ENCODE measurements around the gene USP48.

USP48 gene

GRCh38 chr1:21804536-21804935 is 21.6 kb upstream of the USP48 start:
- Histone ChIP-seq H3F3A (ENCODE audit: insufficient read depth) (no peaks in the 10 kb centered on the region), H3K79me2 (ENCODE audit: insufficient read depth, low read length) (no peaks in the 10 kb centered on the region), H3K27ac (ENCODE audit: low read depth, low read length) (no peak overlapping the region), H4K20me1 (ENCODE audit: low read depth, low read length) (no peaks in the 10 kb centered on the region), H3K4me2 (ENCODE audit: low read depth, low read length, poor library complexity, severe bottlenecking) (no peak overlapping the region), H3K9me3 (ENCODE audit: insufficient read depth, low read length) (no peaks in the 10 kb centered on the region), H3K4me3 (ENCODE audit: insufficient read depth, low read length, poor library complexity, severe bottlenecking) (no peak overlapping the region), H3K36me3 (ENCODE audit: low read length) (no peaks in the 10 kb centered on the region), H3K27me3 (ENCODE audit: low read length) (no peaks in the 10 kb centered on the region), H3K9ac (ENCODE audit: low read length) (no peak overlapping the region), H3K9me2 (replicated peaks; ENCODE audit: insufficient read depth, low read length) (no peaks in the 10 kb centered on the region), H2AFZ (ENCODE audit: low read depth, low read length, severe bottlenecking) (no peak overlapping the region)
- TF ChIP-seq CTCF (IDR thresholded peaks at IDR 0.05; ENCODE audit: insufficient read depth, low read length, poor library complexity, severe bottlenecking) (no peak), EZH2phosphoT487 (conservative IDR thresholded peaks at IDR 0.05; ENCODE audit: low read length) (no peak)

GRCh38 chr1:21801100-21801499 is 18.2 kb upstream of the USP48 start:
- no peak overlapping the region for H3K9ac ChIP-seq (ENCODE audit: low read length)
- no peaks in the 10 kb centered on the region for H3K9me2 ChIP-seq (replicated peaks; ENCODE audit: insufficient read depth, low read length)
- no peaks in the 10 kb centered on the region for H3K27me3 ChIP-seq (ENCODE audit: low read length)
- no peak overlapping the region for H3K27ac ChIP-seq (ENCODE audit: low read depth, low read length)
- H3K4me2 ChIP-seq (ENCODE audit: low read depth, low read length, poor library complexity, severe bottlenecking) = no peak overlapping the region
- H4K20me1 ChIP-seq (ENCODE audit: low read depth, low read length) = no peaks in the 10 kb centered on the region
- no peaks in the 10 kb centered on the region for H3F3A ChIP-seq (ENCODE audit: insufficient read depth)
- TF ChIP-seq EZH2phosphoT487 (conservative IDR thresholded peaks at IDR 0.05; ENCODE audit: low read length) (no peak), CTCF (IDR thresholded peaks at IDR 0.05; ENCODE audit: insufficient read depth, low read length, poor library complexity, severe bottlenecking) (no peak)
- no peaks in the 10 kb centered on the region for H3K79me2 ChIP-seq (ENCODE audit: insufficient read depth, low read length)
- no peaks in the 10 kb centered on the region for H3K36me3 ChIP-seq (ENCODE audit: low read length)
- no peak overlapping the region for H2AFZ ChIP-seq (ENCODE audit: low read depth, low read length, severe bottlenecking)
- no peak overlapping the region for H3K4me3 ChIP-seq (ENCODE audit: insufficient read depth, low read length, poor library complexity, severe bottlenecking)
- no peaks in the 10 kb centered on the region for H3K9me3 ChIP-seq (ENCODE audit: insufficient read depth, low read length)

GRCh38 chr1:21799730-21800129 is 16.8 kb upstream of the USP48 start:
- TF ChIP-seq EZH2phosphoT487 (conservative IDR thresholded peaks at IDR 0.05; ENCODE audit: low read length) = no peak
- TF ChIP-seq CTCF (IDR thresholded peaks at IDR 0.05; ENCODE audit: insufficient read depth, low read length, poor library complexity, severe bottlenecking) = no peak
- Histone ChIP-seq H3K27ac (ENCODE audit: low read depth, low read length) (no peak overlapping the region), H2AFZ (ENCODE audit: low read depth, low read length, severe bottlenecking) (no peak overlapping the region), H3K9me2 (replicated peaks; ENCODE audit: insufficient read depth, low read length) (no peaks in the 10 kb centered on the region), H4K20me1 (ENCODE audit: low read depth, low read length) (no peaks in the 10 kb centered on the region), H3K79me2 (ENCODE audit: insufficient read depth, low read length) (no peaks in the 10 kb centered on the region), H3K9ac (ENCODE audit: low read length) (no peak overlapping the region), H3K36me3 (ENCODE audit: low read length) (no peaks in the 10 kb centered on the region), H3K4me3 (ENCODE audit: insufficient read depth, low read length, poor library complexity, severe bottlenecking) (no peak overlapping the region), H3K27me3 (ENCODE audit: low read length) (no peaks in the 10 kb centered on the region; the same call in 1 of the 2 replicates), H3K4me2 (ENCODE audit: low read depth, low read length, poor library complexity, severe bottlenecking) (no peak overlapping the region), H3F3A (ENCODE audit: insufficient read depth) (no peaks in the 10 kb centered on the region), H3K9me3 (ENCODE audit: insufficient read depth, low read length) (peaks cover 6% of the 10 kb centered on the region)
